Activated CD4-positive, alpha-beta memory T cell treated with anti-CD3 and anti-CD28 coated beads, Interleukin-2, amount 10 ng/mL, durations not matched to agents 7 days and 5 days (primary cell): Measurements from ENCODE around the gene NREP. TPM values are rescaled to one million over a fixed set of nuclear protein-coding genes. Genes with fewer than 3 reads are reported as not detected.
"Not testable (repeated sequence)": the region's sequence is repeated elsewhere in the genome, so short reads cannot be mapped to it uniquely, and the experiment has no call there.

Experiments
- CTCF ChIA-PET: fragments of 350-600 bp; sonication (Branson Sonifier 250); formaldehyde crosslinking; loops from one replicate; lab custom pipeline; 2021; ENCODE audit warnings: antibody characterized with exemption, inconsistent platforms; lab: Charles Lee
- POLR2A ChIA-PET: fragments of 350-600 bp; sonication (Branson Sonifier 250); formaldehyde crosslinking; loops from one replicate; lab custom pipeline; 2021; ENCODE audit warnings: antibody characterized with exemption; lab: Charles Lee
- DNase-seq: peaks from one replicate; pipeline ENCODE4 v3.0.0-alpha.2; 2020
- H3K27ac Mint-ChIP-seq: one replicate; pipeline ENCODE4 v1.8.0; 2021; ENCODE audit warnings: mild to moderate bottlenecking, mixed read lengths
- H3K27me3 Mint-ChIP-seq: one replicate; pipeline ENCODE4 v1.8.0; 2021; ENCODE audit warnings: mixed read lengths
- H3K36me3 Mint-ChIP-seq: one replicate; pipeline ENCODE4 v1.8.0; 2021; ENCODE audit warnings: low read depth, mixed read lengths
- H3K4me1 Mint-ChIP-seq: one replicate; pipeline ENCODE4 v1.8.0; 2021; ENCODE audit warnings: mixed read lengths
- H3K4me3 Mint-ChIP-seq: one replicate; pipeline ENCODE4 v1.8.0; 2021; ENCODE audit warnings: mild to moderate bottlenecking, mixed read lengths
- H3K9me3 Mint-ChIP-seq: one replicate; pipeline ENCODE4 v1.8.0; 2021; ENCODE audit warnings: mixed read lengths
- total RNA-seq, 2 experiments: library from RNA; stranded (reverse); gene quantifications; one replicate each; pipeline ENCODE4 v1.2.3, GENCODE V29; 2021

NREP gene
- total RNA-seq, 2 experiments from 2014 or later, result 4.5 to 4.8 TPM

DNA sequence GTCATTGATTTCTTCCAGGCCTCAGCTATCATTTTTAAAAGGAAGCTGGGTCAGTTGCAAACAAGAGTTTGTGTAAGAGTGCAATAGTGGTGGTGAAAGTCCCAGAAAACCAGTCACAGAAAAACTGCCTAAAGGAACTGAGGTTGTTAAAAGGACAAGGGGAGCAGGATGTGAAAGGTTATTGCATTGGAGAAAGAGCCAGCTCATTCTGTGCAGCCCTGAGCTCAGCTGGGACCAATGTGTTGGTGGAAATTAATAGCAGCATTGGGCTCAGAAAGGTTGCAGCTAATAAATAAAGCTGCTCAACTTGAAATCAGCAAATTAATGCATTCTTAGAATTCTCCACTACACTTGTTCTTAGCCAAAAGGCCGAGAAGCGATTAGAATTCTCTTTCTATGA is 34.9 kb downstream of the NREP start:
- Mint-ChIP-seq H3K36me3 (no peaks in the 10 kb centered on the region), H3K27ac (no peak overlapping the region), H3K27me3 (no peaks in the 10 kb centered on the region), H3K9me3 (no peaks in the 10 kb centered on the region), H3K4me3 (no peak overlapping the region), H3K4me1 (no peaks in the 10 kb centered on the region)
- CTCF ChIA-PET, result no interaction called here
- POLR2A ChIA-PET, result no interaction called here
- no peak for DNase-seq

- Mint-ChIP-seq H3K4me1 (no peaks in the 10 kb centered on the region), H3K27me3 (no peaks in the 10 kb centered on the region), H3K27ac (no peak overlapping the region), H3K4me3 (no peak overlapping the region), H3K9me3 (no peaks in the 10 kb centered on the region), H3K36me3 (no peaks in the 10 kb centered on the region)
- POLR2A ChIA-PET, result no interaction called here
- CTCF ChIA-PET, result interaction anchor here (2.0 kb wide), 1 partner anchor 37 kb away, joined by 5 read pairs; the partner anchor contains the start of gene NREP
- DNase-seq, result no peak
Observed at GRCh38 chr5:111720333-111720890, 36.6 kb downstream of the NREP start.

DNA sequence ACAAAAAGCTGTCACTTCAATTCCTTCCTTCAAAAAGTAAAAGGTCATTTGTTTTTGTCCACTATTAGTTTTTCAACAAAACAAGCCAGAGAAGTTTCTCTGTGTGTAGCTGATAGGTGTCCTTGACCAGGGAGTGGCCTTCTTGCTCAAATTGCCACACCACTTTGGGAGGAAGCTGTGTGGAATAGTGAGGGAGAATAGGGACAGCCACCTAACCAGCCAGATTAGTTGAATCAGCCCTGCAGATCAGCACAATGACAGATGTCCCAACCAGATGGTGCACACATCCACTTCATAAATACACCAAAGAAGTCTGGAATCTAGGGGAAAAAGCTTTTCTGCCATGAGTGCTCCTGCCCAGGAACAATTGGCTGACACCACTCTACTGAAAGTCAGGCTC is 37.2 kb downstream of the NREP start:
- peaks cover 3% of the 10 kb centered on the region for H3K27me3 Mint-ChIP-seq
- no peak overlapping the region for H3K27ac Mint-ChIP-seq
- H3K36me3 Mint-ChIP-seq, result no peaks in the 10 kb centered on the region
- ChIA-PET POLR2A (no interaction called here), CTCF (interaction anchor here (2.0 kb wide), 1 partner anchor 37 kb away, joined by 5 read pairs; the partner anchor contains the start of gene NREP)
- no peaks in the 10 kb centered on the region for H3K9me3 Mint-ChIP-seq
- DNase-seq, result no peak
- H3K4me3 Mint-ChIP-seq, result no peak overlapping the region
- no peaks in the 10 kb centered on the region for H3K4me1 Mint-ChIP-seq

DNA sequence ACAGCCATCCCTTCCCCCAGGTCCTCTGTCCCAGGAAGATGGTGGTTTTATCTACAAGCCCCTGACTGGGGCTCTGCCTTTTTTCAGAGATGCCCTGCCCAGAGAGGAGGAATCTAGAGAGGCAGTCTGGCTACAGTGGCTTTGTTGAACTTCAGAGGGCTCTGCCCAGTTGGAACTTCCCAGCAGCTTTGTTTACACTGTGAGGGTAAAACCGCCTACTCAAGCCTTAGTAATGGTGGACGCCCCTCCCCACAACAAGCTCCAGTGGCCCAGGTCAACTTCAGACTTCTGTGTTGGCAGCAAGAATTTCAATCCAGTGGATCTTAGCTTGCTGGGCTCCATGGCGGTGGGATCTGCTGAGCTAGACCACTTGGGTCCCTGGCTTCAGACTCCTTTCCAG is 40.2 kb downstream of the NREP start:
- H3K27me3 Mint-ChIP-seq, result peaks cover 14% of the 10 kb centered on the region
- POLR2A ChIA-PET, CTCF ChIA-PET, H3K27ac Mint-ChIP-seq, DNase-seq, H3K4me1 Mint-ChIP-seq, H3K9me3 Mint-ChIP-seq, H3K4me3 Mint-ChIP-seq, H3K36me3 Mint-ChIP-seq: not testable (repeated sequence)

GRCh38 chr5:111707630-111708164 is 49.3 kb downstream of the NREP start:
- peaks cover 2% of the 10 kb centered on the region for H3K27me3 Mint-ChIP-seq
- H3K27ac Mint-ChIP-seq, result no peak overlapping the region
- peaks cover 3% of the 10 kb centered on the region for H3K4me1 Mint-ChIP-seq
- CTCF ChIA-PET, result no interaction called here
- no peak overlapping the region for H3K4me3 Mint-ChIP-seq
- peaks cover 5% of the 10 kb centered on the region for H3K9me3 Mint-ChIP-seq
- POLR2A ChIA-PET, result no interaction called here
- no peak for DNase-seq
- H3K36me3 Mint-ChIP-seq, result no peaks in the 10 kb centered on the region

DNA sequence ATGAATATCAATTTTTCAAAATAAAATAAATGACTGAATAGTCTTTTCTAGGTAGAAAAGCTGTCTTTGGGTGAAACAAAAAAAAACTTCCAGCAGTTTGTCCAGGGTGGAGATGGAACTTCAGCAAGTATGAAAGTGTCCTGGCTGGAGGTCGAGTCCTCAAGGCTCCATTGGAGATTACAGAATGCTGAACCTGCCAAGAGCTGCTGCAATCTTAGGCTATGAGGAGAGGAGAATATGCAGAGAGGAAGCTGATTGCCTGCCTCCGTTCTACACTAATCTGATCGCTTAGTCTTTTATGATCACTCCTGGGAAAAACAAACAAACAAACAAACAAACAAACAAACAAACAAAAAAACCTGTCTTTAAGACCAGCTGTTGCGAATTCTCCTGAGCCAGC is 50.6 kb downstream of the NREP start:
- POLR2A ChIA-PET, result no interaction called here
- Mint-ChIP-seq H3K4me3 (no peak overlapping the region), H3K27ac (no peak overlapping the region), H3K36me3 (no peaks in the 10 kb centered on the region), H3K9me3 (peaks cover 3% of the 10 kb centered on the region), H3K4me1 (peaks cover 3% of the 10 kb centered on the region), H3K27me3 (no peaks in the 10 kb centered on the region)
- no peak for DNase-seq
- CTCF ChIA-PET, result no interaction called here

DNA sequence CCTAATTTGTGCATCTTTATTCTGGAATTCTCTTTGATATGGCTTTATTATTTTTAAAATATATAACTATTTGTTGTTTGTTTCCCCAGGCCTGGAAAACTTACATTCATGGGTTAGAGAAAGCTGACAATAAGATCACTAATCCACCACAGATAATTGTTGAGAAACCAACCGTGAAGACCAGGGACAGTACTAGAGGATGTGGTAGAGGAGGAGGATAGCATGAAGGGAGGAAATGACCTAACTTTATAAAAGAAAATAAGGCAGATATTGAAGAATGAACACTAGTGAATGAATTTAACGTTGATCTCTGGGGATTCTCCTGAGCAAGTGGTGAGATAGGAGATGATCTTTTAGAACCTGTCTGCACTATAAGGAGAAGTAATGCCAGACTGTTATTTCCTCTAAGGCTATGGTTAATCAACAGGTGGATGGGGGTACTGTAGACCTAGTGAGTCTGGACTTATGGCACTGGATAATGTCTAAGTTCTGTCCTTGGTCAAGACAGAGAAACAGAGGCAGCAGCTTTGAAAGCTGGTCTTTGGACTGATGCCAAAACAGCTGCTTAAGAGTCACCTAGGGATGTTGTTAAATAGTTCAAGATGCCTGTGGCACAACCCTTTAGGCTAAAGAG is 52.4 kb downstream of the NREP start:
- ChIA-PET POLR2A (no interaction called here), CTCF (no interaction called here)
- no peak for DNase-seq
- Mint-ChIP-seq H3K27ac (no peak overlapping the region), H3K27me3 (peaks cover 2% of the 10 kb centered on the region), H3K9me3 (no peaks in the 10 kb centered on the region), H3K36me3 (no peaks in the 10 kb centered on the region), H3K4me3 (no peak overlapping the region), H3K4me1 (peaks cover 3% of the 10 kb centered on the region)

- Mint-ChIP-seq H3K27me3 (peaks cover 6% of the 10 kb centered on the region), H3K4me3 (no peak overlapping the region), H3K27ac (no peak overlapping the region), H3K36me3 (no peaks in the 10 kb centered on the region), H3K4me1 (peaks cover 3% of the 10 kb centered on the region), H3K9me3 (no peaks in the 10 kb centered on the region)
- POLR2A ChIA-PET, result no interaction called here
- CTCF ChIA-PET, result no interaction called here
- DNase-seq, result peak; percentile 16
Observed at GRCh38 chr5:111703662-111704061, 53.3 kb downstream of the NREP start.

GRCh38 chr5:111699976-111700375 is 57.0 kb downstream of the NREP start:
- ChIA-PET CTCF (no interaction called here), POLR2A (no interaction called here)
- no peak for DNase-seq
- Mint-ChIP-seq H3K27ac (no peak overlapping the region), H3K27me3 (peaks cover 11% of the 10 kb centered on the region), H3K36me3 (no peaks in the 10 kb centered on the region), H3K4me1 (peaks cover 3% of the 10 kb centered on the region), H3K4me3 (no peak overlapping the region), H3K9me3 (no peaks in the 10 kb centered on the region)

DNA sequence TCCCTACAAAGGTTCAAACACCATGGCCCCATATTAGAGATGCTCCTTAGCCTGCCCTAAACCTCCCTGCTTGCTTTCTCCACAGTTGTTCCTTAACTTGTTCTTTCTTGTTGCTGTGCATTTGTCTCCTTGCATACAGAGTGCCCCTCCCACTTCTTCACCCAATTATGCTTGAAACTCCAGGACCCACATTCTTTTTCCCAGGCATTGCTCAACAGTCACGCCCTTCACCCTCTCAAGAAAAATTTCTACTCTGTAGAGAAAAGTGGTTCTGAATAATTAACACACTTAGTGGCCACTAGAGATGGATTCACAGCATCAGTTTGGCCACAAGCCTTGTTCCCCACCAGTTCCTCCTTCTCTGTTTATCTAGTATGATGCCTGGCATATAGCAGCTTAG is 57.7 kb downstream of the NREP start:
- peaks cover 14% of the 10 kb centered on the region for H3K27me3 Mint-ChIP-seq
- H3K9me3 Mint-ChIP-seq, result no peaks in the 10 kb centered on the region
- DNase-seq, result no peak
- no peak overlapping the region for H3K27ac Mint-ChIP-seq
- H3K4me3 Mint-ChIP-seq, result no peak overlapping the region
- POLR2A ChIA-PET, result no interaction called here
- CTCF ChIA-PET, result no interaction called here
- H3K36me3 Mint-ChIP-seq, result no peaks in the 10 kb centered on the region
- H3K4me1 Mint-ChIP-seq, result peaks cover 3% of the 10 kb centered on the region

DNA sequence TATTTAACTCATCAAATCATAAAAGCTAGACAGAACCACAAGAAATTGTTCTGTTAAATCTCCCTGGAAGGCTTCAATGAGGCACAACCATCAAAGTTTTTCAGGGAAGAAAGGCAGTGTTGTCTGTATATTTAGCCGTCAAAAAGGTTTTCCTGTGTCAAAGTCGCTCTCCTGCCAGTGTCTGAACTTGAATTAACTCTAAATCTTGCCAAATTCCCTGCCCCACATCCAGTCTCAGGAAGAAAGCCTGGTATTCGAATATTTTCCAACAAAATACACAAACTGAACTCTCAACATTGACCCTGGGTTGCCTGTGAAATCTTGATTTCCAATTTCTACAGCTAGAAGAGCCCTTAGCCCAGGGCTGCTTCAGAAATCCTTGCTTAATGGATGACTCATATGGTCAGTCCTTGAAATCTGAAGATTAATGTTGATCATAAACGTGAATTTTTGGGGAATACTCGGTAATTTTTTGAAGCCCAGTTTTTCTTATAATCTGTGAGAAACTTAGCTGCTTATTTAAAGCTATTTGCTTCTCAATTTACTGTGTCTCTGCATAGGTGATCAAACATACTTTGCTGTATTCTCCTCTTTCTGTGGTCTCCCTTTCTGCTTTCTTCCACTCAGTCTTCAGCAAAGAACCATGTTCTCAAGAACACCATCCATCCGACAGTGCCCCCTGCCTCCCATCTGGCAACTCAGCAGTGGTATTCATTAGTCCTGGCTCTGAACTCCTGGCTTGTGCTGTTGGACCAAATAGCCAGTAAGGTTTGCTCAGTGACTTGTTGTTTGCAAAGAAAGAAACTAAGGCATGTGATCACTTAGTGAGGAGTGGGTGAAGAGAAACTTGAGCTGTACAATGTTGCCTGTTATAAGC is 58.9 kb downstream of the NREP start:
- Mint-ChIP-seq H3K4me3 (no peak overlapping the region), H3K4me1 (no peaks in the 10 kb centered on the region), H3K27me3 (peaks cover 14% of the 10 kb centered on the region), H3K9me3 (no peaks in the 10 kb centered on the region), H3K36me3 (no peaks in the 10 kb centered on the region), H3K27ac (no peak overlapping the region)
- POLR2A ChIA-PET, result no interaction called here
- DNase-seq, result no peak
- CTCF ChIA-PET, result interaction anchor here (0.7 kb wide), 1 partner anchor 60 kb away, joined by 3 read pairs; no protein-coding TSS in a partner anchor

GRCh38 chr5:111697215-111697614 is 59.8 kb downstream of the NREP start:
- no peak overlapping the region for H3K4me3 Mint-ChIP-seq
- no peak for DNase-seq
- peaks cover 14% of the 10 kb centered on the region for H3K27me3 Mint-ChIP-seq
- no peaks in the 10 kb centered on the region for H3K4me1 Mint-ChIP-seq
- no peak overlapping the region for H3K27ac Mint-ChIP-seq
- no peaks in the 10 kb centered on the region for H3K36me3 Mint-ChIP-seq
- ChIA-PET POLR2A (no interaction called here), CTCF (no interaction called here)
- no peaks in the 10 kb centered on the region for H3K9me3 Mint-ChIP-seq

DNA sequence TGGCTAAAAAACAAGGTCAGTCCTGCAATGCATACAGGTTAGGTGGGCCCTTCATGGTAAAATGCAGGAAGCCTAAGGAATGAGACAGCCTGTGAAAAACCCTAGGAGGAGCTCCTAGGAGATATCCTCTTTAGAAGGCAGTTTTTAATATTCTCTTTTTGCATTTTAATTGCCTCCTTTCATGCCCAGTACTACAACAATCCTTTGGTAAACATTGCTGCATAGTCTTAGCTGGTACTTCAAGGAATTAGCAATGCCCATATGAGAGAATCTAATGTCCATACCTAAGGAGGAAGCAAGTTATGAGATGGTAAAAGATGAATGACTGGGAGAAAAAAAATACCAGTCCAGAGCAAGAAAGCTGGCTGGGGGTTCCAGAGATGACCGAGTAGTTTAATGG is 61.0 kb downstream of the NREP start:
- Mint-ChIP-seq H3K9me3 (no peaks in the 10 kb centered on the region), H3K4me3 (no peak overlapping the region), H3K27ac (no peak overlapping the region), H3K4me1 (no peaks in the 10 kb centered on the region), H3K27me3 (peaks cover 14% of the 10 kb centered on the region), H3K36me3 (no peaks in the 10 kb centered on the region)
- no peak for DNase-seq
- ChIA-PET POLR2A (no interaction called here), CTCF (no interaction called here)
